Endodermal cell (in vitro differentiated cells): ENCODE measurements around the gene ZFR2. TPM values are rescaled to one million over a fixed set of nuclear protein-coding genes. Genes with fewer than 3 reads are reported as not detected.

ENCODE experiments used
- DNase-seq: peaks from one replicate; pipeline ENCODE4 v3.0.0-alpha.2; 2017
- H3K27ac ChIP-seq: 2 replicates; pipeline ENCODE4 v1.5.1; 2013; ENCODE audit warnings: mild to moderate bottlenecking, low read depth, low read length, moderate library complexity
- H3K27me3 ChIP-seq: 2 replicates; pipeline ENCODE4 v1.6.1; 2013; ENCODE audit warnings: mild to moderate bottlenecking, low read length, moderate library complexity; ENCODE audit not compliant: insufficient read depth, control insufficient read depth, poor library complexity, severe bottlenecking
- H3K36me3 ChIP-seq: 2 replicates; pipeline ENCODE4 v1.7.0; 2013; ENCODE audit warnings: mild to moderate bottlenecking, low read length, moderate library complexity; ENCODE audit not compliant: control insufficient read depth, insufficient read depth
- H3K4me1 ChIP-seq: one replicate; pipeline ENCODE4 v1.7.0; 2013; ENCODE audit warnings: low read length; ENCODE audit not compliant: control insufficient read depth, insufficient read depth
- H3K4me3 ChIP-seq: 2 replicates; pipeline ENCODE4 v1.5.1; 2013; ENCODE audit warnings: mild to moderate bottlenecking, low read length, moderate library complexity
- H3K9ac ChIP-seq: 2 replicates; pipeline ENCODE4 v1.6.1; 2013; ENCODE audit warnings: mild to moderate bottlenecking, low read length, moderate library complexity; ENCODE audit not compliant: poor library complexity, severe bottlenecking; ENCODE audit errors: extremely low read depth
- H3K9me3 ChIP-seq: 2 replicates; pipeline ENCODE4 v1.6.1; 2013; ENCODE audit warnings: mild to moderate bottlenecking, low read length, moderate library complexity; ENCODE audit not compliant: control insufficient read depth
- H3K27ac Mint-ChIP-seq: 2 replicates; pipeline ENCODE4 v1.8.0; 2020; ENCODE audit warnings: mixed read lengths
- H3K27me3 Mint-ChIP-seq: 2 replicates; pipeline ENCODE4 v1.8.0; 2021; ENCODE audit warnings: mild to moderate bottlenecking, mixed read lengths; ENCODE audit not compliant: insufficient read depth
- H3K36me3 Mint-ChIP-seq: 2 replicates; pipeline ENCODE4 v1.8.0; 2020; ENCODE audit warnings: low read depth, mixed read lengths
- H3K4me1 Mint-ChIP-seq: 2 replicates; pipeline ENCODE4 v1.8.0; 2020; ENCODE audit warnings: mixed read lengths
- H3K4me3 Mint-ChIP-seq: 2 replicates; pipeline ENCODE4 v1.8.0; 2020; ENCODE audit warnings: mild to moderate bottlenecking, moderate library complexity, mixed read lengths
- H3K9me3 Mint-ChIP-seq: 2 replicates; pipeline ENCODE4 v1.8.0; 2020; ENCODE audit warnings: mild to moderate bottlenecking, mixed read lengths
- WGBS, 2 experiments: methylation state at CpG; one replicate each; pipeline versions ENCODE4 v1.1.5 to v1.1.7; 2013; ENCODE audit warnings: missing lambda C conversion rate in 2 of 2, mixed read lengths in 1 of 2; ENCODE audit not compliant: insufficient coverage in 1 of 2, insufficient read length in 1 of 2; 5-methylcytosine and 5-hydroxymethylcytosine counted together
- total RNA-seq, 2 donors: library from RNA; stranded (reverse); fragmentation: NEBNext Ultra II Directional in 1 of 2; extraction: Animal tissue kit (Norgen Biotek cat#: 25700) in 1 of 2; gene quantifications; 2 replicates in 1 of 2; 3 replicates in 1 of 2; pipeline ENCODE4 v1.2.1, GENCODE V29; 2021
- TF ChIP-seq, protein P1 (sequence below): fragments of 200-600 bp; sonication (generic); conservative IDR thresholded peaks from 2 replicates; pipeline ENCODE4 v1.5.0; 2021; ENCODE audit warnings: antibody characterized with exemption, mild to moderate bottlenecking

The ZFR2 gene
- total RNA-seq, 2 donors from 2014 or later, result 16.4 to 24.6 TPM

DNA sequence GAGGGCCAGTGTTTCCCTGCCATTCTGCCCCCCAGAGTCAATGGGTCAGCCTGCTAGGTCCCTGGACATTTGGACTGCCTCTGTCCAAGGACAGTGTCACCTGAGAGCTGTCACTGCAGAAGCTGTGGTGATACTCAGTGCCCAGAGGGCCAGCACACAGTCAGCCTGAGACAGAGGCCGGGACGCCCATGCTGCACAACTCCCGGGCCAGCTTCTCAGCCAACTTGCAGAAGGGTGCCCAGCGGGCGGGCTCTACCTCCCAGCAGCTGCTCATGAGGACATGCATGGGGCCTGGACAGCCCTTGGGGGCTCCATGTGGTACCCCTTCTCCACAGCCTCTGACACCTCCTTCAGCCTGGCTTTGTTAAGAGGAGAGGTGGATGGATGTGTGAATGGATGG, 93.0 kb downstream of the ZFR2 start:
- 92% methylated on average over 5 of the region's 5 CpGs; no CpG with 5 or more reads in 1 of the 2 experiments for WGBS, 2 experiments
- TF ChIP-seq, protein P1, sequence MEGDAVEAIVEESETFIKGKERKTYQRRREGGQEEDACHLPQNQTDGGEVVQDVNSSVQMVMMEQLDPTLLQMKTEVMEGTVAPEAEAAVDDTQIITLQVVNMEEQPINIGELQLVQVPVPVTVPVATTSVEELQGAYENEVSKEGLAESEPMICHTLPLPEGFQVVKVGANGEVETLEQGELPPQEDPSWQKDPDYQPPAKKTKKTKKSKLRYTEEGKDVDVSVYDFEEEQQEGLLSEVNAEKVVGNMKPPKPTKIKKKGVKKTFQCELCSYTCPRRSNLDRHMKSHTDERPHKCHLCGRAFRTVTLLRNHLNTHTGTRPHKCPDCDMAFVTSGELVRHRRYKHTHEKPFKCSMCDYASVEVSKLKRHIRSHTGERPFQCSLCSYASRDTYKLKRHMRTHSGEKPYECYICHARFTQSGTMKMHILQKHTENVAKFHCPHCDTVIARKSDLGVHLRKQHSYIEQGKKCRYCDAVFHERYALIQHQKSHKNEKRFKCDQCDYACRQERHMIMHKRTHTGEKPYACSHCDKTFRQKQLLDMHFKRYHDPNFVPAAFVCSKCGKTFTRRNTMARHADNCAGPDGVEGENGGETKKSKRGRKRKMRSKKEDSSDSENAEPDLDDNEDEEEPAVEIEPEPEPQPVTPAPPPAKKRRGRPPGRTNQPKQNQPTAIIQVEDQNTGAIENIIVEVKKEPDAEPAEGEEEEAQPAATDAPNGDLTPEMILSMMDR, result no peak
- no peak overlapping the region for H3K27ac Mint-ChIP-seq
- no peaks in the 10 kb centered on the region for H3K4me1 Mint-ChIP-seq
- peaks cover 2% of the 10 kb centered on the region for H3K9me3 Mint-ChIP-seq
- H3K27me3 ChIP-seq, result no peaks in the 10 kb centered on the region
- H3K27ac ChIP-seq, result no peak overlapping the region
- no peaks in the 10 kb centered on the region for H3K36me3 ChIP-seq
- H3K4me3 ChIP-seq, result no peak overlapping the region
- H3K9ac ChIP-seq, result no peak overlapping the region
- H3K27me3 Mint-ChIP-seq, result peaks cover 1% of the 10 kb centered on the region
- no peak for DNase-seq
- H3K4me3 Mint-ChIP-seq, result no peak overlapping the region
- H3K36me3 Mint-ChIP-seq, result no peaks in the 10 kb centered on the region
- H3K9me3 ChIP-seq, result peaks cover 2% of the 10 kb centered on the region
- no peaks in the 10 kb centered on the region for H3K4me1 ChIP-seq

DNA sequence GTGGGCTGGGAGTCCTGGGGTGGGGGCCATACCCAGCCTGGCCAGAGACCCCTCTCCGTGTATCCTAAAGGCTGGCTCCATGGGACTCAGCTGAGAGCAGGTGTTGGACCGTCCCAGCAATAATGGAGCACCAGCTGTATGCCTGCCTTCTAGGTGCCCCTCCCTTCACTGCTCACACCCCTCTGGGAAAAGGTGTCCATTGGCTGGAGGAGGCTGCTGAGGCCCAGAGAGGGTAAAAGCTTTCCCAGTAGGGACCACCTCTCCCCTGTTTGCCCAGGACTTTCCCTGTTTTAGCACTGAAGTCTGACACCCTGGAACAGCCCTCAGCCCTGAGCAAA, 93.5 kb downstream of the ZFR2 start:
- Histone ChIP-seq H3K27me3 (no peaks in the 10 kb centered on the region), H3K4me1 (no peaks in the 10 kb centered on the region), H3K27ac (no peak overlapping the region), H3K9me3 (no peaks in the 10 kb centered on the region), H3K9ac (no peak overlapping the region), H3K36me3 (no peaks in the 10 kb centered on the region), H3K4me3 (no peak overlapping the region)
- no peaks in the 10 kb centered on the region for H3K36me3 Mint-ChIP-seq
- H3K9me3 Mint-ChIP-seq, result no peaks in the 10 kb centered on the region
- no peak for DNase-seq
- H3K4me1 Mint-ChIP-seq, result no peaks in the 10 kb centered on the region
- WGBS, 2 experiments, result 88% methylated on average over 2 of the region's 2 CpGs; no CpG with 5 or more reads in 1 of the 2 experiments
- no peak overlapping the region for H3K4me3 Mint-ChIP-seq
- TF ChIP-seq, protein P1, result no peak
- no peak overlapping the region for H3K27ac Mint-ChIP-seq
- H3K27me3 Mint-ChIP-seq, result no peaks in the 10 kb centered on the region

DNA sequence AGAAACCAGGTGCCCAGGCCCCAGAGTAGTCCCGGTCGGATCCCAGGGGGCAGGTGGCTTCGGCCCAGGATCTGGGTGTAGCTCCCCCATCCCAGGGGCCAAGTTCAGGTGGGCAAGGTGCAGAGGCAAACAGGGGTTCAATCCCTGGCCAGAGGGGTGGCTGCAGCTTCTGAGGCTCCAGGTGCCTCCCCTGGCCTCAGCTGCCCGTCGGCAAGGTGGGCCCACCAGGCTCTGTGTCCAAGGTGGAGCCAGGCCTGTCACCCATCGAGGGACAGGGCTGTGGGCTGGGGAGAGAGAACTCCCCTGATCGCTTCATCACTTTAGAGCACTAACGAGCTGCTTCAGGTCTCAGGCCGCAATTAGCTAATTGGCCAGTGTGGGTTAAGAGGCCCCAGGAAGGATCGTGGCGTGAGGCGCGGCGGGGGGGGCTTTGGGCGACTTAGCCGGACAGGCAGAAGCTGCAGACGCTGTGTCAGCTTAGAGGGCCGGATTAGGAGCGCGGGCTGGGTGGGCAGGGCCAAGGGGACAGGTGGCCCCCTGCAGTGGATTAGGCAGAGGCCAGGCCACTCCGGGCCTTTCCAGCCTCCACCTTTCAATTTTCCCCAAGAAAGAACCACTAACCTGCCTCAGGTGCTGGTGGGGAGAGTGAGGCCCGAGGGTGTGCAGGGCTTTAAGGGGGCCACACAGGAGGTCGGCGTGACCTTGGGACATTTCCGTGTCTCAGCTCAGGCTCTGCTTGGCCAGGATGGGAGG, 94.0 kb downstream of the ZFR2 start:
- no peaks in the 10 kb centered on the region for H3K36me3 Mint-ChIP-seq
- H3K9ac ChIP-seq, result no peak overlapping the region
- 84 to 90% methylated on average over 8 to 24 of the region's 25 CpGs for WGBS, 2 experiments
- H3K9me3 ChIP-seq, result no peaks in the 10 kb centered on the region
- no peaks in the 10 kb centered on the region for H3K4me1 Mint-ChIP-seq
- no peaks in the 10 kb centered on the region for H3K9me3 Mint-ChIP-seq
- no peak overlapping the region for H3K27ac ChIP-seq
- no peaks in the 10 kb centered on the region for H3K27me3 ChIP-seq
- no peak overlapping the region for H3K4me3 Mint-ChIP-seq
- H3K4me1 ChIP-seq, result no peaks in the 10 kb centered on the region
- H3K36me3 ChIP-seq, result no peaks in the 10 kb centered on the region
- no peak overlapping the region for H3K4me3 ChIP-seq
- H3K27me3 Mint-ChIP-seq, result no peaks in the 10 kb centered on the region
- TF ChIP-seq, protein P1, result no peak
- no peak overlapping the region for H3K27ac Mint-ChIP-seq
- peak; percentile 49 for DNase-seq
